ENCODE data around the gene ZNF783. TPM values are rescaled to one million over a fixed set of nuclear protein-coding genes. Genes with fewer than 3 reads are reported as not detected.

Gene ZNF783
- total RNA-seq = 17.0 and 20.0 TPM in 2 replicates

DNA sequence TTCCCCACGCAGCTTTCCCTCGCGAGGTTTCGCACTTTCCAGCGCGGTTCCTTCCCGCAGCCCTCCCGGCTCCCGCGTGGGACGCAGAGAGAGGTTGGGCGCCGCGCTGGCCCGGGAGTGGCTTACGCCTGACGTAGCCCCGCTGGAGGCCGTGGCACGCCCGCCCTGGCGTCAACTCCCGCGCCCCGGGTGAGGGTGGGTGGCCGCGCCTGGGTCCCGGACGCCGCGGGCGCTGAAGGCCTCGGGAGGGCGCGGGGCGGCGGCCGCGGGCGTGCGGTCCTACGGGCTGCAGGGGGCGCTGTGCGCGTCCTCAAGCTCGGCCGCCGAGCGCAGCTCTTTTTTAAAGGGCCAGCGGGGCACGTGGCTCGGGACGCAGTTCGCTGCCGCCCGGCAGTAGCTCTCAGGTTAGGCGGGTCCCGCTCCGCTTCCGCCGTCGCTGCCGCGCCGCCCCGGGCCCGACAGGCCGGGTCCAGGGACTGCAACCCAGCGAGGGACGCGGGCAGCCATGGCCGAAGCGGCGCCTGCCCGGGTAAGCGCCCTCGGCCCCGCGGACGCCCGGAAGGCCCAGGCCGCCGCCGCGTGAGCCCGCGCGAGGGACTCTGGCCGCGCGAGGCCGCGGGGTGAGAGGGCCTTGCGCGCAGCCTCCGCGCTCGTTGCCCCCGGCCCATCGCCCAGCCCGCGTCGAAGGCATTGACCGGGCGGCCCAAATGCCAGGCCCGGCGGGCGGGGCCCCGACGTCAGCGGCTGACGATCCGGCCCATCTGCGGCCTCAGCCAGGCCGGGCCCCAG lies at the start of gene ZNF783:
Gene ZNF783 (plus strand): TSS at position 368 of the 789 bp plus-strand sequence. CDS start 138 bp downstream, at position 506.

DNA sequence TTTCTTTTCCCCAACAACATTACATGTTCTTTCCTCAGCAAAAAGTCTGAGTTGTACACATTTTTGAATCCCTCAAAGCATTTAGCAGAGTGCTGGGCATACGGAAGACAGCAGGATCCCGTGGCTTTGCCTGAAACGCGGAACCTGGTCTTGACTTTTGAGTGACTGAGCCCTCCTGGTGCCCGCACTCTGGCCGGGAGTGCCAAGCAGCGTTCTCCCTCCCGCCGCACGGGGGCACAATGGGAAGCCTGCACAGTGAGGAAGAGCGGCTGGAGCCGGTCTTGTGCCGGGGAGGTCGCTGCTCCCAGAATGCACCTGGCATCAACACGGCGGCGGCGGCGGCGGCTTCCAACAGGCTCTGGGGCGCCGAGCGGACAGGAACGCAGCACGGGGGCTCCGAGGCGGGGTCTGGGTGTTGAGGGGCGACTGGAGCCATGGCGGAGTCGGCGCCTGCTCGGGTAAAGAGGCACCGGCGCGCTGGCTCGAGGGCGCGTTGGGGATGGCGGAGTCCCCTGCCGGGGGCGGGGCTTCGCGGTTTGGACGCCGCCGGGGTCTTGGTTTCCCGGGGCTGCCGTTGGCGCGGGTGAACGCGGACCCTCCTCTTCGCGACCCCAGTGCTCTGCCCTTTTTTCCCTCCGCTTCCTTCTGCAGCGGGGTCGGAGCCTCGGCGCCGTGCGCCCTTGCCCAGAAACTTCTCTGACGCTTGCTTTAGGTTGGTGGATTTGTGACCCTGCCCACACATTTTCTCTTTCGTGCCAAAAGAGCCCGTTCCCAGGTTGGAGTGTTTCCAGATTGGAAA lies 22.5 kb upstream of the ZNF783 start, which contains the start of gene ZNF212:
Gene ZNF212 (plus strand): TSS at position 307 of the 799 bp plus-strand sequence. CDS start 128 bp downstream, at position 435.

Small RNA genes within 50 kb of the gene (small RNA-seq; reads per million reads assigned to genes)
- not detected for gene AC004941.2

Other genes with a start within 250 kb of the ZNF783 start
- 304 and 328 TPM in 2 replicates for gene PDIA4, start 233.7 kb upstream of the ZNF783 start, total RNA-seq
- gene ZNF786, start 171.5 kb upstream of the ZNF783 start, total RNA-seq = 4.1 and 4.6 TPM in 2 replicates
- gene ZNF425, start 135.9 kb upstream of the ZNF783 start, total RNA-seq = 2.6 and 3.4 TPM in 2 replicates
- 27.8 and 30.8 TPM in 2 replicates for gene ZNF398, start 114.7 kb upstream of the ZNF783 start, total RNA-seq
- 42.9 and 48.2 TPM in 2 replicates for gene ZNF282, start 66.7 kb upstream of the ZNF783 start, total RNA-seq
- gene ZNF212, start 22.5 kb upstream of the ZNF783 start, total RNA-seq = 6.8 and 8.7 TPM in 2 replicates
- 12.3 and 12.6 TPM in 2 replicates for gene ZNF777, start 198.9 kb downstream of the ZNF783 start, total RNA-seq
- 35.8 and 42.5 TPM in 2 replicates for gene ZNF746, start 235.6 kb downstream of the ZNF783 start, total RNA-seq